Stomach (tissue), 4 donors: ENCODE results near the gene SOX15.

Experiments
- CTCF ChIP-seq, 7 experiments: fragments of 450-650 bp in 4 of 7; fragments of 200-600 bp in 3 of 7; sonication (generic) in 3 of 7; IDR thresholded peaks; one replicate each; pipeline ENCODE4 v1.5.1; 2016 to 2019; ENCODE audit warnings: antibody characterized with exemption in 7 of 7, control low read depth in 2 of 7, mild to moderate bottlenecking in 1 of 7
- EP300 ChIP-seq: sonication (generic); formaldehyde crosslinking; IDR thresholded peaks from one replicate; pipeline ENCODE4 v1.6.1; 2017; ENCODE audit warnings: antibody characterized with exemption
- POLR2A ChIP-seq, 4 donors: fragments of 450-650 bp; IDR thresholded peaks; one replicate each; pipeline ENCODE4 v1.6.1; 2016; ENCODE audit warnings: antibody characterized with exemption in 4 of 4, control low read depth in 2 of 4, mild to moderate bottlenecking in 1 of 4, moderate library complexity in 1 of 4
- POLR2AphosphoS5 ChIP-seq, 3 donors: sonication (generic); formaldehyde crosslinking; IDR thresholded peaks; one replicate each; pipeline ENCODE4 v1.6.1; 2016; ENCODE audit warnings: antibody characterized with exemption in 3 of 3

- no peak for TF ChIP-seq CTCF (IDR thresholded peaks at IDR 0.05)
- TF ChIP-seq POLR2A (IDR thresholded peaks at IDR 0.05): no peak
- no peak for TF ChIP-seq EP300
- no peak for TF ChIP-seq POLR2AphosphoS5 (IDR thresholded peaks at IDR 0.05)
Observed at GRCh38 chr17:7587420-7588151, 2.3 kb downstream of the SOX15 start.
